ENCODE data around the gene RPL32.
"Not testable (repeated sequence)": the region's sequence is repeated elsewhere in the genome, so short reads cannot be mapped to it uniquely, and the experiment has no call there.

Gene RPL32

DNA sequence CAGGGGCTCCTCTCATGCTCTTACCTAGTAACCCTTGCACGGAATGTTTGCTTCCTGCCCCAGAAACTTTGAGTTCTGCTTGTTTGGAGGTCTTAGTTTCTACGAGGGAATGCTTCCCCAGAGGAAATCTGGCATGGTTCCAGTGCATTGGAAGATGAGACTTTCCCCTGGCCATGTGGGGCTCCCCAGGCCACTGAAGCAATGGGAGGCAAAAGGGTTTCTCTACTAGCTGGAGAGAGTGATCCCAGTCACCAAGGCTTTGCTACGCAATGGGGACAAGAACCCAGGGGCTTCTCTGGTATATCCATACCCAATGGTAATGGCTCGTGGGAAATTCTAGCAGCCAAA lies 44.2 kb upstream of the RPL32 start:
- DNase-seq (ENCODE audit: low spot score) = no peak
- no peak overlapping the region for H3K27ac ChIP-seq (ENCODE audit: poor library complexity, severe bottlenecking)
- H3K9me3 ChIP-seq (ENCODE audit: severe bottlenecking) = no peaks in the 10 kb centered on the region
- H3K4me1 ChIP-seq (ENCODE audit: insufficient read depth, poor library complexity, severe bottlenecking) = no peaks in the 10 kb centered on the region
- no peaks in the 10 kb centered on the region for H3K27me3 ChIP-seq (ENCODE audit: insufficient read depth, poor library complexity, severe bottlenecking)
- ATAC-seq (ENCODE audit: low read depth) = no peak
- no peaks in the 10 kb centered on the region for H3K36me3 ChIP-seq (ENCODE audit: low read depth)
- TF ChIP-seq, protein P1, sequence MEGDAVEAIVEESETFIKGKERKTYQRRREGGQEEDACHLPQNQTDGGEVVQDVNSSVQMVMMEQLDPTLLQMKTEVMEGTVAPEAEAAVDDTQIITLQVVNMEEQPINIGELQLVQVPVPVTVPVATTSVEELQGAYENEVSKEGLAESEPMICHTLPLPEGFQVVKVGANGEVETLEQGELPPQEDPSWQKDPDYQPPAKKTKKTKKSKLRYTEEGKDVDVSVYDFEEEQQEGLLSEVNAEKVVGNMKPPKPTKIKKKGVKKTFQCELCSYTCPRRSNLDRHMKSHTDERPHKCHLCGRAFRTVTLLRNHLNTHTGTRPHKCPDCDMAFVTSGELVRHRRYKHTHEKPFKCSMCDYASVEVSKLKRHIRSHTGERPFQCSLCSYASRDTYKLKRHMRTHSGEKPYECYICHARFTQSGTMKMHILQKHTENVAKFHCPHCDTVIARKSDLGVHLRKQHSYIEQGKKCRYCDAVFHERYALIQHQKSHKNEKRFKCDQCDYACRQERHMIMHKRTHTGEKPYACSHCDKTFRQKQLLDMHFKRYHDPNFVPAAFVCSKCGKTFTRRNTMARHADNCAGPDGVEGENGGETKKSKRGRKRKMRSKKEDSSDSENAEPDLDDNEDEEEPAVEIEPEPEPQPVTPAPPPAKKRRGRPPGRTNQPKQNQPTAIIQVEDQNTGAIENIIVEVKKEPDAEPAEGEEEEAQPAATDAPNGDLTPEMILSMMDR (IDR thresholded peaks at IDR 0.05; ENCODE audit: poor library complexity, severe bottlenecking) = no peak
- H3K4me3 ChIP-seq (ENCODE audit: severe bottlenecking) = no peak overlapping the region

GRCh38 chr3:12884790-12885582 lies 43.6 kb upstream of the RPL32 start:
- ATAC-seq (ENCODE audit: low read depth) (no peak), DNase-seq (ENCODE audit: low spot score) (no peak)
- H3K9me3 ChIP-seq (ENCODE audit: severe bottlenecking) = no peaks in the 10 kb centered on the region
- no peak overlapping the region for H3K4me3 ChIP-seq (ENCODE audit: severe bottlenecking)
- H3K36me3 ChIP-seq (ENCODE audit: low read depth) = no peaks in the 10 kb centered on the region
- no peak overlapping the region for H3K27ac ChIP-seq (ENCODE audit: poor library complexity, severe bottlenecking)
- H3K27me3 ChIP-seq (ENCODE audit: insufficient read depth, poor library complexity, severe bottlenecking) = no peaks in the 10 kb centered on the region
- no peaks in the 10 kb centered on the region for H3K4me1 ChIP-seq (ENCODE audit: insufficient read depth, poor library complexity, severe bottlenecking)
- TF ChIP-seq, protein P1 (IDR thresholded peaks at IDR 0.05; ENCODE audit: poor library complexity, severe bottlenecking) = no peak

GRCh38 chr3:12884186-12884680 lies 42.9 kb upstream of the RPL32 start:
- Histone ChIP-seq H3K4me1 (ENCODE audit: insufficient read depth, poor library complexity, severe bottlenecking) (no peaks in the 10 kb centered on the region), H3K27ac (ENCODE audit: poor library complexity, severe bottlenecking) (no peak overlapping the region), H3K9me3 (ENCODE audit: severe bottlenecking) (no peaks in the 10 kb centered on the region), H3K36me3 (ENCODE audit: low read depth) (no peaks in the 10 kb centered on the region), H3K27me3 (ENCODE audit: insufficient read depth, poor library complexity, severe bottlenecking) (no peaks in the 10 kb centered on the region), H3K4me3 (ENCODE audit: severe bottlenecking) (no peak overlapping the region)
- ATAC-seq (ENCODE audit: low read depth) = no peak
- no peak for DNase-seq (ENCODE audit: low spot score)
- TF ChIP-seq, protein P1 (IDR thresholded peaks at IDR 0.05; ENCODE audit: poor library complexity, severe bottlenecking) = no peak

DNA sequence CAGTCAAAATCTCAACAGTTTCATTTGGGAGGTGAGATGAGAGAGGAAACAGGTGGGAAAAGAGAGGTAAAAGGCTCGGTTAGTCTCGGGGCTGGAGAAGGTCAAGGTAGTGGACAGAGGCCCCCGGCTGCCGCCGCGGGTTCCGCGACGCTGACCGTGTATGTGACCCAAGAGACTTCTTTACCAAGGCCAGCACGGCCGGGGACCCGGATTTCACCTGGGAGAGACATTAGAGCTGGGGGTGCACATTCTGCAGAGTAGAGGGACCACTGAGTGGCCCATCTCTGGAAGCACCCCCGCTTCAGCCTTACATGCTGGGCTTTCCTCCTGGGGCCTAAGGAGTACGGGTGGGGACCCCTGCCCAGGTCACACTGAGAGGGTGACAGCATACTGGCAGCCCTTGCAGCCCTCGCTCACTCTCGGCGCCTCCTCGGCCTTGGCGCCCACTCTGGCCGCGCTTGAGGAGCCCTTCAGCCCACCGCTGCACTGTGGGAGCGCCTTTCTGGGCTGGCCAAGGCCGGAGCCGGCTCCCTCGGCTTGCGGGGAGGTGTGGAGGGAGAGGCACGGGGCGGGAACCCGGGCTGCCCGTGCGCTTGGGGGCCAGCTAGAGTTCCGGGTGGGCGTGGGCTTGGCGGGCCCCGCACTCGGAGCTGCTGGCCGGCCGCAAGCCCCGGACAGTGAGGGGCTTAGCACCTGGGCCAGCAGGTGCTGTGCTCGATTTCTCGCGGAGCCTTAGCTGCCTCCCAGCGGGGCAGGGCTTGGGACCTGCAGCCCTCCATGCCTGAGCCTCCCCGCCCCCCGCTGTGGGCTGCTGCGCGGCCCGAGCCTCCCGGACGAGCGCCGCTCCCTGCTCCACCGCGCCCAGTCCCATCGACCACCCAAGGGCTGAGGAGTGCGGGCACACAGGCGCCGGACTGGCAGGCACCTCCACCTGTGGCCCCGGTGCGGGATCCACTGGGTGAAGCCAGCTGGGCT lies 41.3 kb upstream of the RPL32 start:
- Histone ChIP-seq H3K27ac (ENCODE audit: poor library complexity, severe bottlenecking) (no peak overlapping the region), H3K36me3 (ENCODE audit: low read depth) (no peaks in the 10 kb centered on the region), H3K9me3 (ENCODE audit: severe bottlenecking) (no peaks in the 10 kb centered on the region), H3K27me3 (ENCODE audit: insufficient read depth, poor library complexity, severe bottlenecking) (no peaks in the 10 kb centered on the region), H3K4me1 (ENCODE audit: insufficient read depth, poor library complexity, severe bottlenecking) (no peaks in the 10 kb centered on the region), H3K4me3 (ENCODE audit: severe bottlenecking) (no peak overlapping the region)
- no peak for DNase-seq (ENCODE audit: low spot score)
- TF ChIP-seq, protein P1 (IDR thresholded peaks at IDR 0.05; ENCODE audit: poor library complexity, severe bottlenecking) = no peak
- no peak for ATAC-seq (ENCODE audit: low read depth)

GRCh38 chr3:12881858-12882257 lies 40.5 kb upstream of the RPL32 start:
- not testable (repeated sequence) for H3K27me3 ChIP-seq (ENCODE audit: insufficient read depth, poor library complexity, severe bottlenecking); H3K4me1 ChIP-seq (ENCODE audit: insufficient read depth, poor library complexity, severe bottlenecking); DNase-seq (ENCODE audit: low spot score); H3K9me3 ChIP-seq (ENCODE audit: severe bottlenecking); H3K27ac ChIP-seq (ENCODE audit: poor library complexity, severe bottlenecking); ATAC-seq (ENCODE audit: low read depth); H3K4me3 ChIP-seq (ENCODE audit: severe bottlenecking); H3K36me3 ChIP-seq (ENCODE audit: low read depth)

All from RWPE2 (cell line).